Tibial nerve (tissue), 4 donors: ENCODE measurements around the gene DNTT. TPM values are rescaled to one million over a fixed set of nuclear protein-coding genes. Genes with fewer than 3 reads are reported as not detected.

Experiments
- DNase-seq, 2 donors: peaks; one replicate each; pipeline ENCODE4 v3.0.0-alpha.2; 2019; ENCODE audit warnings: low spot score in 2 of 2
- H3K27ac ChIP-seq, 4 donors: fragments of 200-600 bp; sonication (generic) in 3 of 4; one replicate each; pipeline ENCODE4 v1.5.1; 2017 to 2019; ENCODE audit warnings: mild to moderate bottlenecking in 1 of 4
- H3K27me3 ChIP-seq, 2 donors: fragments of 200-600 bp; sonication (generic) in 1 of 2; one replicate each; pipeline versions ENCODE4 v1.5.1 to v1.6.0; 2017 to 2019
- H3K36me3 ChIP-seq, 3 donors: fragments of 200-600 bp; sonication (generic); one replicate each; pipeline ENCODE4 v1.5.1; 2018 to 2019
- H3K4me1 ChIP-seq, 4 donors: fragments of 200-600 bp; sonication (generic) in 3 of 4; one replicate each; pipeline ENCODE4 v1.5.1; 2017 to 2019
- H3K4me3 ChIP-seq, 4 donors: fragments of 200-600 bp; sonication (generic) in 3 of 4; one replicate each; pipeline ENCODE4 v1.5.1; 2017 to 2019; ENCODE audit warnings: mild to moderate bottlenecking in 1 of 4, moderate library complexity in 1 of 4
- H3K9me3 ChIP-seq, 4 donors: fragments of 200-600 bp; sonication (generic) in 3 of 4; one replicate each; pipeline ENCODE4 v1.5.1; 2017 to 2019
- EP300 ChIP-seq, 2 donors: sonication (generic); formaldehyde crosslinking; IDR thresholded peaks; one replicate each; pipeline ENCODE4 v1.6.1; 2017; ENCODE audit warnings: antibody characterized with exemption in 2 of 2, mild to moderate bottlenecking in 1 of 2
- POLR2A ChIP-seq, 2 donors: fragments of 450-650 bp; IDR thresholded peaks; one replicate each; pipeline ENCODE4 v1.6.1; 2017; ENCODE audit warnings: antibody characterized with exemption in 2 of 2, mild to moderate bottlenecking in 2 of 2, moderate library complexity in 2 of 2
- WGBS, 2 donors: methylation state at CpG; one replicate each; pipeline ENCODE4 v1.1.5; 2018; 5-methylcytosine and 5-hydroxymethylcytosine counted together
- total RNA-seq, 4 donors: library from RNA; depleted of rRNA; stranded (reverse); fragments of >200 nt; gene quantifications; one replicate each; pipeline ENCODE4 v1.1.0, GENCODE V29; 2016
- TF ChIP-seq, protein P1 (sequence below), 5 experiments: fragments of 200-600 bp in 3 of 5; fragments of 450-650 bp in 2 of 5; sonication (generic) in 3 of 5; IDR thresholded peaks; one replicate each; pipeline ENCODE4 v1.5.1; 2016 to 2019; ENCODE audit warnings: antibody characterized with exemption in 5 of 5, mild to moderate bottlenecking in 3 of 5, moderate library complexity in 2 of 5

DNTT gene
- total RNA-seq, 4 donors from 2014 or later: not detected

DNA sequence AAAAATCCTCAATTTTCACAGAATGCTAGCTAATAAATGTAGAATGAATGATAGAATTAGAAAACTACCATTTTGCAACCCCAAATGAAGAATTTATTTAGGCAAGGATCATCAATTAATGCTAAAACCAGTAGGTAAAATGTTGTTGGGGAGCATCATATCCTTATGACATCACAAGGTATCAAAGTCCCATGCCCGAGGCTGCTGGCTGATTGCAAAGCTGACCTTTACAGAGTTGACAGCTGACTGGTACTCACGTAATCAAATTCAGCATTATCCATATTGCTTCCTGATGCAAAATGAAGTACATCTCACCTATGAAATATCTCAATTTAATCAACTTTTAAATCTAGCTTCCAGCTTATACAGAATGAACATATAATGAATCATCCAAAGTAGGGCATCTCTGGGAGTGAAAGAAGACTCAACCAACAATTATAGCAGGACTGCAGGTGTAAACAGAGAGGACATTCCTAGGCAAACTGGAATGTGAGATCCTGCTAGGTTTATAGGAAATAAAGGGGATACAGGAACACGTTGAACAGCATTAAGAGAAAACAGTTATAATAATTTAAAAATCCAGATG lies 22.7 kb upstream of the DNTT start:
- Histone ChIP-seq H3K27me3 (no peaks in the 10 kb centered on the region), H3K4me3 (no peak overlapping the region), H3K4me1 (no peaks in the 10 kb centered on the region), H3K36me3 (no peaks in the 10 kb centered on the region), H3K9me3 (no peaks in the 10 kb centered on the region), H3K27ac (no peak overlapping the region)
- WGBS, 2 donors: 82 to 84% methylated on average over 3 of the region's 3 CpGs
- DNase-seq: no peak
- no peak for TF ChIP-seq EP300 (IDR thresholded peaks at IDR 0.05)
- TF ChIP-seq, protein P1, sequence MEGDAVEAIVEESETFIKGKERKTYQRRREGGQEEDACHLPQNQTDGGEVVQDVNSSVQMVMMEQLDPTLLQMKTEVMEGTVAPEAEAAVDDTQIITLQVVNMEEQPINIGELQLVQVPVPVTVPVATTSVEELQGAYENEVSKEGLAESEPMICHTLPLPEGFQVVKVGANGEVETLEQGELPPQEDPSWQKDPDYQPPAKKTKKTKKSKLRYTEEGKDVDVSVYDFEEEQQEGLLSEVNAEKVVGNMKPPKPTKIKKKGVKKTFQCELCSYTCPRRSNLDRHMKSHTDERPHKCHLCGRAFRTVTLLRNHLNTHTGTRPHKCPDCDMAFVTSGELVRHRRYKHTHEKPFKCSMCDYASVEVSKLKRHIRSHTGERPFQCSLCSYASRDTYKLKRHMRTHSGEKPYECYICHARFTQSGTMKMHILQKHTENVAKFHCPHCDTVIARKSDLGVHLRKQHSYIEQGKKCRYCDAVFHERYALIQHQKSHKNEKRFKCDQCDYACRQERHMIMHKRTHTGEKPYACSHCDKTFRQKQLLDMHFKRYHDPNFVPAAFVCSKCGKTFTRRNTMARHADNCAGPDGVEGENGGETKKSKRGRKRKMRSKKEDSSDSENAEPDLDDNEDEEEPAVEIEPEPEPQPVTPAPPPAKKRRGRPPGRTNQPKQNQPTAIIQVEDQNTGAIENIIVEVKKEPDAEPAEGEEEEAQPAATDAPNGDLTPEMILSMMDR (IDR thresholded peaks at IDR 0.05): no peak
- no peak for TF ChIP-seq POLR2A (IDR thresholded peaks at IDR 0.05)

DNA sequence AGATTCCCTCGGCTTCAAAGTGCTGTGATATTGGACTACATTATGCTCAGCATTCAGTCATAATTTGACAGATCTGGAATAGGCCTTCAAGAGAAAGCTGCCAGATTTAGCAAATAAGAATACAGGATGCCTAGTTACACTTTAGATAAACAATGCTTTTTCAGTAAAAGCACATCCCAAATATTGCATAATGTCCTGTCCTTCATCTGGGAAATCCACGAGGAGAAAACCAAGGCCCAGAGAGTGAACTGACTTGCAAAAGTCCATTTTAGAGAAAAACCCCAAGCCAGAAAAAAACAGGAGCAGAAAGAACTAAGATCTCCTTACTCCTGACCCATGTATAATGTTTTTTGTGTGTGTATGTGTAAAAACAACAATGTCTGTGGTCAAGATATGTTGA lies 20.9 kb upstream of the DNTT start:
- DNase-seq: no peak
- H3K27me3 ChIP-seq: no peaks in the 10 kb centered on the region
- H3K4me3 ChIP-seq: no peak overlapping the region
- H3K27ac ChIP-seq: no peak overlapping the region
- H3K4me1 ChIP-seq: peaks cover 0 to 5% (median 0%) of the 10 kb centered on the region in 4 donors
- no peaks in the 10 kb centered on the region for H3K9me3 ChIP-seq
- TF ChIP-seq, protein P1 (IDR thresholded peaks at IDR 0.05): no peak
- no peak for TF ChIP-seq EP300 (IDR thresholded peaks at IDR 0.05)
- TF ChIP-seq POLR2A (IDR thresholded peaks at IDR 0.05): no peak
- WGBS, 2 donors: 66 to 67% methylated on average over 2 of the region's 2 CpGs
- no peaks in the 10 kb centered on the region for H3K36me3 ChIP-seq

GRCh38 chr10:96283756-96284155 lies 20.5 kb upstream of the DNTT start:
- H3K27me3 ChIP-seq: no peaks in the 10 kb centered on the region
- no peak for DNase-seq
- no peaks in the 10 kb centered on the region for H3K36me3 ChIP-seq
- 90 to 91% methylated on average over 6 of the region's 6 CpGs for WGBS, 2 donors
- no peaks in the 10 kb centered on the region for H3K9me3 ChIP-seq
- no peak overlapping the region for H3K27ac ChIP-seq
- no peak overlapping the region for H3K4me3 ChIP-seq
- H3K4me1 ChIP-seq: peaks cover 0 to 5% (median 0%) of the 10 kb centered on the region in 4 donors
- TF ChIP-seq, protein P1 (IDR thresholded peaks at IDR 0.05): no peak
- TF ChIP-seq POLR2A (IDR thresholded peaks at IDR 0.05): no peak
- TF ChIP-seq EP300 (IDR thresholded peaks at IDR 0.05): no peak

DNA sequence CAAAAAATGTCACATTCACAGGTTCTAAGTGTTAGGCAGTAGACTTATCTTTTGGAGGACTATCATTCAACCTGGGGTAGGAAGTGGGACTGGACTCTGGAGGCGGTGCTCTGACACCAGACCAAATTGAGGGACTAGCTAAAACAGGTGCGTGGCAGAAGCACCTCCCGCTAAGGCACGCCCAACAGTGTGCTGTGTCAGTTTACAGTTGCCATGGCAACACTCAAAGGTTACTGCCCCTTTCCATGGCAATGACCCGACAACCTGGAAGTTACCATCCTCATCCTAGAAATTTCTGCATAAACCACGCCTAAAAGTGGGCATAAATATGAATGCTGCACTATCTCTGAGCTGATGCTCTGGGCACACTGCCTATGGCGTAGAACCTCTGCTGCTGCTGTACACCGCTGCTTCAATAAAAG lies 18.9 kb upstream of the DNTT start:
- no peaks in the 10 kb centered on the region for H3K9me3 ChIP-seq
- TF ChIP-seq POLR2A (IDR thresholded peaks at IDR 0.05): no peak
- TF ChIP-seq, protein P1 (IDR thresholded peaks at IDR 0.05): no peak
- no peak for TF ChIP-seq EP300 (IDR thresholded peaks at IDR 0.05)
- no peak for DNase-seq
- H3K4me3 ChIP-seq: no peak overlapping the region
- no peak overlapping the region for H3K27ac ChIP-seq
- H3K36me3 ChIP-seq: no peaks in the 10 kb centered on the region
- 65 to 71% methylated on average over 8 of the region's 8 CpGs for WGBS, 2 donors
- peaks cover 0 to 5% (median 0%) of the 10 kb centered on the region in 4 donors for H3K4me1 ChIP-seq
- H3K27me3 ChIP-seq: no peaks in the 10 kb centered on the region

GRCh38 chr10:96287392-96288105 lies 16.7 kb upstream of the DNTT start:
- peak overlapping the region in 2 of 4 donors; percentile 10 to 65 for H3K27ac ChIP-seq
- DNase-seq: no peak
- TF ChIP-seq, protein P1 (IDR thresholded peaks at IDR 0.05): no peak
- TF ChIP-seq POLR2A (IDR thresholded peaks at IDR 0.05): no peak
- H3K36me3 ChIP-seq: no peaks in the 10 kb centered on the region
- no peaks in the 10 kb centered on the region for H3K27me3 ChIP-seq
- 25 to 31% methylated on average over 6 of the region's 6 CpGs for WGBS, 2 donors
- H3K4me3 ChIP-seq: no peak overlapping the region
- peaks cover 0 to 5% (median 0%) of the 10 kb centered on the region in 4 donors for H3K4me1 ChIP-seq
- no peaks in the 10 kb centered on the region for H3K9me3 ChIP-seq
